GM10847 (cell line): Measurements from ENCODE around the gene CCL7.

ENCODE experiments used
- POLR2A ChIP-seq: IDR thresholded peaks from 2 replicates; pipeline ENCODE4 v1.6.1; 2011; ENCODE audit not compliant: insufficient read length; ENCODE audit errors: extremely low read depth

Gene CCL7

GRCh38 chr17:34255381-34255732 is 14.7 kb upstream of the CCL7 start:
- TF ChIP-seq POLR2A, result no peak

DNA sequence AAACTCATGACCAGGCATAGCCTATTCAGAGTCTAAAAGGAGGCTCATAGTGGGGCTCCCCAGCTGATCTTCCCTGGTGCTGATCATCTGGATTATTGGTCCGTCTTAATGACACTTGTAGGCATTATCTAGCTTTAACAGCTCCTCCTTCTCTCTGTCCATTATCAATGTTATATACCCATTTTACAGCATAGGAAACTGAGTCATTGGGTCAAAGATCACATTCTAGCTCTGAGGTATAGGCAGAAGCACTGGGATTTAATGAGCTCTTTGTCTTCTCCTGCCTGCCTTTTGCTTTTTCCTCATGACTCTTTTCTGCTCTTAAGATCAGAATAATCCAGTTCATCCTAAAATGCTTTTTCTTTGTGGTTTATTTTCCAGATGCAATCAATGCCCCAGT is 14.2 kb upstream of the CCL7 start:
- no peak for TF ChIP-seq POLR2A

- TF ChIP-seq POLR2A, result no peak
These were observed 12.6 kb upstream of the CCL7 start for GRCh38 chr17:34257299-34257985.

DNA sequence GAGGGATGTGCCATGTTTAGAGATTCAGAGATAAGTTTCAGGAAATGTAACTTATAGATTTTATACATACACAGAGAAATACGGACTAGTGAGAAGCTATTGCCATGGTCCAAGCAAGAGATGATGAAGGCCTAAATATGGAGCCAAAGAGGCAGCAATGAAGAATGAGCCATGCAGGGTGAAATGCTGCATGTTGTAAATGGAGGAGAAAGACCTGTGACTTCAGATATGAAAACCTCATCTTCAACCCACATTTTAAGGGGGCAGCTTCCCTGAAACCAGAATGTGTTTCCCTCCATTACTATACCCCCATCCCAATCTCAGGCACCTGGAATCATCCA is 12.1 kb upstream of the CCL7 start:
- no peak for TF ChIP-seq POLR2A

DNA sequence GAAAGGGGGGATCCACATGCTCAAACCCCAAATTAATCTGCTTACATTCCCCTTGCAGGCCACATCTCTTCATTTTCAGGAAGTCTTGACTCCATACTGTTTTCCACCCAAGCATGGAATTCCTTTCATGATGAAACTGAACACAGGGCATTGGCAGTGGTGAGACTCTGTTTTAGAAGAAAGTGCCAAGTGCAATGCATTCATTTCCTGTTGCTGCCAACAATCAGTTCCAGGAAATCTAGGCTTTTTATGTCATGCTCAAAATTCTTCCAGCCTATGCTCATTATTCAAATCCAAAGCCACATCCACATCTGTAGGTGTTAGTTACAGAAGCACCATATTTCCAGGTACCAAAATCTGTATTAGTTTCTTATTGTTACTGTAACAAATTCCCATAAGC is 10.9 kb upstream of the CCL7 start:
- TF ChIP-seq POLR2A, result no peak

- no peak for TF ChIP-seq POLR2A
These were observed 9.2 kb upstream of the CCL7 start for GRCh38 chr17:34260861-34261260.

DNA sequence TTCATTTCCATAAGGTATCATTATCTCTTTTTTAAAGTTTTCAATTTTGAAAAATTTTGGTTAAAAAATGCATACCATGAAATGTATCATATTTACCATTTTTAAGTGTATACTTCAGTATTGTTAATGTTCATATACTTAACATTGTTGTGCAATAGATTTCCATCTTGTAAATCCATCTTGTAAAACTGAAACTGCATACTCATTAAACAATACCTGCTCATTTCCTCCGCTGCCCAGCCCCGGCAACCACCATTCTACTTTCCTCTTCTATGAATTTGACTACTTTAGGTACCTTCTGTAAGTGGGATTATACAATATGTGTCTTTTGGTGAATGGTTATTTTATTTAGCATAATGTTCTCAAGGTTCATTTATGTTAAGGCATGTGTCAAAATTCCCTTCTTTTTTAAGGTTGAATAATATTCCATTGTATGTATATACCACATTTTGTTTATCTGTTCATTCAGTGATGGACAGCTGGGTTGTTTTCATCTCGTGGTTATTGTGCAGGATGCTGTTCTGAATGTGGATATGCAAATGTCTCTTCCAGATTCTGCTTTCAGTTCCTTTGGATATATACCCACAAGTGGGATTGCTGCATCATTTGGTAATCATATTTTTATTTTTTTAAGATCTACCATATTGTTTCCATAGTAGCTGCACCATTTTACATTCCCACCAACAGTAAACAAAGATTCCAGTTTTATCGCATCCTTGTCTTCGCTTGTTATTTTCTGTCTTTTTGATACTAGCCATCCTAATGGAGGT is 8.3 kb upstream of the CCL7 start:
- TF ChIP-seq POLR2A, result no peak

DNA sequence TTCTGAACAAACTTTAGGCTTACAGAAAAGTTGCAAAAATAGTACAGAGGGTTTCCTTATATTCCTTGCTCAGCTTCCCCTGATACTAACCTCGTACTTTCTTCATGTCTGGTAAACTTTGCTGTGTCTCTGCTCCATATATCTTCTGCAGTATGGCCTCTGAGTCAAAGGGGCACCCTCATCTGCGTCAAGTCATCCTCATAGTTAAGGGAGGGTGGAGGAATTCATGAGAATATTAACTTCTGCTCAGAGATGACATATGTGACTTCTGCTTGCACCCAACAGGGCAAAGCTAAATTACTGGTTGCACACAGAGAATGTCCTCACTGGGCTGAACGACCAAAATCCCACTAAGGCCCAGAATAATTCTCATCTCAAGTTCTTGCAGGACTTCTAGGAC is 4.3 kb upstream of the CCL7 start:
- no peak for TF ChIP-seq POLR2A

GRCh38 chr17:34275881-34276280 is 5.9 kb downstream of the CCL7 start:
- TF ChIP-seq POLR2A, result no peak

GRCh38 chr17:34276826-34277225 is 6.8 kb downstream of the CCL7 start:
- no peak for TF ChIP-seq POLR2A

GRCh38 chr17:34283571-34283970 is 13.6 kb downstream of the CCL7 start:
- TF ChIP-seq POLR2A, result no peak

GRCh38 chr17:34285286-34285792 is 15.3 kb downstream of the CCL7 start, which contains the start of gene CCL11:
Gene CCL11, plus strand, starts transcription at chr17:34285742. Its CDS starts 67 bp downstream, at chr17:34285809.
- TF ChIP-seq POLR2A, result no peak

- no peak for TF ChIP-seq POLR2A
These were observed 17.9 kb downstream of the CCL7 start for GRCh38 chr17:34287875-34288274.

- no peak for TF ChIP-seq POLR2A
These were observed 20.6 kb downstream of the CCL7 start for GRCh38 chr17:34290586-34290985.

DNA sequence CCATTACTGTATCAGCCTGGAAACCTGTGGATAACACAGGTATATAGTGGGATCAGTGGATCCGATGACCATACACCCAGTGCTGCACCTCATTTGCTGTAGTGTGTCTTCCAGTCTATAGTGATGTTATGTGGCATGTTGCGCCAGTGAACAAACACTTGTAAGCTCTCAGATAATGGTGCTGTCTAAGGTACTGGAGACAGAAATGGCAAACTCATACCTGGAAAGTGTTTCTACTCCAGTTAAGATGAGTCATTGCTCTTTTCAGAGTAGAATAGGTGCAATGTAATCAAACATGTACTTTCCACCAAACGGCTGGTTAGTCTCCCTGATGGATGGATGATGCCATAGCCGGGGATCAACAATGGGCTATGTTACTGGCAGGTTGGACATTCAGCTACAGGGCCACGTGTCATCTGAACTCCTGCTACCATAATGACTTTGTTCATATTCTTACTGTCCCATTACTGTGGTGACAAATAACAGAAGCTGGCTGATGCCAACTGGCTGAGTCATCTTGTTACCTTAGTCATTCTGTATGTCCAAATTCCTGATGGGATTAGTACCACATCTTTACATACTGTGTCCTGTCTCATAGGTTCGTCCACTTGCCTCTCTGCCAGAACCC is 21.8 kb downstream of the CCL7 start:
- TF ChIP-seq POLR2A, result no peak

DNA sequence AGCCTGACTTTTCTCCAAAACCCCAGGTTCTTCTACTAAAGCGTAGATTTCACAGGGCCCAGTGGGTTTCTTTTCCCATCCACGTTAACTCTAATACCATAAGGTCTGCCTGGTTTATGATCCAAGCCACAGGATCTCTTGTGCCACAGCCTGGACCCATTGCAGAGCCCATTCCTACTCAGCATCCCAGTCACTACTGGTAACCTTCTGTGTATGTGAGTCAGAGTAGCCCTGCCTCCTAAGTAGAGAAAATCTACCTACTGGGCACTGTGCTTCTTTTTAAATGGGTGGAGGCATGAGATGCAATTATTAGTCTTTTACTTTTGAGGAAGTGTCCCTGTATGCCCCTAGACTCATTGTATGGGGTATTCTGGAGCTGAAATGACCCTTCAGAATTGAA is 29.0 kb downstream of the CCL7 start:
- TF ChIP-seq POLR2A, result no peak
